ENCODE measurements around the gene B4GAT1. TPM values are rescaled to one million over a fixed set of nuclear protein-coding genes. Genes with fewer than 3 reads are reported as not detected.

The B4GAT1 gene
- total RNA-seq, 1 experiment from 2014 or later: 6.7 TPM

GRCh38 chr11:66333896-66334604 is 13.4 kb downstream of the B4GAT1 start (continued):
- no peak for TF ChIP-seq ZNF274 (IDR thresholded peaks at IDR 0.05; ENCODE audit: low read depth, low read length)

GRCh38 chr11:66333220-66333877 is 14.1 kb downstream of the B4GAT1 start:
- POLR2A ChIA-PET: no interaction called here
- CTCF ChIA-PET: interaction anchor here (0.7 kb wide), 1 partner anchor 21 kb away, joined by 3 read pairs; no protein-coding TSS in a partner anchor

More at GRCh38 chr11:66333220-66333877, 14.1 kb downstream of the B4GAT1 start:
- peaks cover 3 to 16% of the 10 kb centered on the region in 2 experiments; a peak in 3 of 4 replicates for H3K36me3 ChIP-seq (ENCODE audit: control insufficient read depth in 1 of 2, insufficient read depth in 2 of 2, low read length in 2 of 2)
- no peaks in the 10 kb centered on the region for H3K9me2 ChIP-seq (ENCODE audit: insufficient read depth)
- intact Hi-C loops (cut with micrococcal nuclease): no loop called here
- no peak overlapping the region for H3K27ac ChIP-seq (ENCODE audit: low read depth, low read length)
- ATAC-seq (no peak), DNase-seq (ENCODE audit: low read depth, low spot score) (no peak)
- peaks cover 21 to 49% of the 10 kb centered on the region in 2 experiments for H3K4me1 ChIP-seq (ENCODE audit: control insufficient read depth in 1 of 2, insufficient read depth in 2 of 2, low read length in 2 of 2)
- H3K4me2 ChIP-seq (ENCODE audit: low read length): no peak overlapping the region
- RAD21 ChIA-PET (ENCODE audit: low non-redundant PET in 1 of 2, low total read pairs in 2 of 2, uncharacterized antibody in 2 of 2, unreplicated experiment in 2 of 2): no interaction called here
- H4K20me1 ChIP-seq (ENCODE audit: insufficient read depth): no peaks in the 10 kb centered on the region
- no peak overlapping the region for H3K9ac ChIP-seq (ENCODE audit: low read length)
- H3K27me3 ChIP-seq (ENCODE audit: insufficient read depth, low read length): no peaks in the 10 kb centered on the region
- no TSS peak for BruUV-seq (replicated peaks)
- no peaks in the 10 kb centered on the region for H3K9me3 ChIP-seq (ENCODE audit: control insufficient read depth in 1 of 2, insufficient read depth in 1 of 2, low read depth in 1 of 2, low read length in 2 of 2)
- no peak overlapping the region for H3K4me3 ChIP-seq (replicated peaks in 1 of 2; ENCODE audit: low read depth in 1 of 2, low read length in 2 of 2)
- H2AFZ ChIP-seq (ENCODE audit: low read depth, low read length, poor library complexity, severe bottlenecking): no peak overlapping the region
- H3K79me2 ChIP-seq (ENCODE audit: insufficient read depth, low read length): peaks cover 16% of the 10 kb centered on the region; the same call in 1 of the 2 replicates
- TF ChIP-seq ELF1 (IDR thresholded peaks at IDR 0.05; ENCODE audit: borderline replicate concordance, low read depth) (no peak), SIN3A (IDR thresholded peaks at IDR 0.05; ENCODE audit: low read depth) (no peak), CTCF (IDR thresholded peaks at IDR 0.05 in 2 of 3, conservative IDR thresholded peaks at IDR 0.05 in 1 of 3; ENCODE audit: borderline replicate concordance in 1 of 3, insufficient read depth in 1 of 3, low read depth in 2 of 3, low read length in 2 of 3) (no peak), EGR1 (IDR thresholded peaks at IDR 0.05; ENCODE audit: low read depth) (no peak)
